IPS-NIHi7 (cell line): ENCODE measurements around the gene PRDM15.

Source experiments
- DNase-seq: peaks from one replicate; pipeline ENCODE4 v3.0.0; 2012; ENCODE audit warnings: mixed read lengths; ENCODE audit errors: extremely low spot score

Gene PRDM15

GRCh38 chr21:41908829-41909228, 29.7 kb upstream of the PRDM15 start:
- no peak for DNase-seq

GRCh38 chr21:41907496-41908258, 28.5 kb upstream of the PRDM15 start:
- DNase-seq, result no peak

- DNase-seq, result no peak
Observed at GRCh38 chr21:41906770-41907169, 27.6 kb upstream of the PRDM15 start.

GRCh38 chr21:41903559-41904351, 24.6 kb upstream of the PRDM15 start:
- DNase-seq, result no peak

DNA sequence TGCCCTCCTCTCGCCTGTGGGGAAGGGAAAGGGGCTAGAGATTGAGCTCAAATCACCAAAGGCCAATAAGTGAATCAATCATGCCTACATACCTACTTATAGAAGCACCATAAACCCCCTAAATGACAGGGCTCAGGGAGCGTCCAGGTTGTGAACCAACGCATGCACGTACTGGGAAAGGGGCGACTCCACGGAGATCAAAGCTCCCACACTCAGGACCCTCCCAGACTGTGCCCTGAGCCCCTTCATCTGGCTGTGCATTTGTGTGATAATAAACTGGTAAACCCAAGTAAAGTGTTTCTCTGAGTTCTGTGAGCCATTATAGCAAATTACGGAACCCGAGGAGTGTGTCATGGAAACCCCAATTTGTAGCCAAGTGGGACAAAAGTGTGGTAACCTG, 23.8 kb upstream of the PRDM15 start:
- DNase-seq, result no peak

DNA sequence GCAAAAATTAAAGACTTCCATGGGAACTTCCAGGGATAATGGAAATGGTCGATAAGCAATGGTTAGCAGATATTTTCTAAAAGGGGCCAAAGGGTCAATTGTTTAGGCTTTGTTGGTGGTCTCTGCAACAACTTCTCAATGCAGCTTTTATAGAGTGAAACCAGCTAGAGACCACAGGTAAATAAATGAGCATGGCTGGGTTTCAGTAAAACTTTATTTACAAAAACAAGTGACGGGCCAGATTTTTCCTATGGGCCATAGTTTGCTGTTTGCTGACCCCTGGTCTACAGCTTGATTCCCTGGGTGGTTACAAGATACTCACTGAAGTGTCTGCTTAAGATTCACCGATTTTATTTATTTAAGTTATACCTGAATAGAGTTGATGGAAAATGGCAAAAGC, 22.6 kb upstream of the PRDM15 start:
- no peak for DNase-seq

GRCh38 chr21:41901099-41901498, 22.0 kb upstream of the PRDM15 start:
- no peak for DNase-seq

DNA sequence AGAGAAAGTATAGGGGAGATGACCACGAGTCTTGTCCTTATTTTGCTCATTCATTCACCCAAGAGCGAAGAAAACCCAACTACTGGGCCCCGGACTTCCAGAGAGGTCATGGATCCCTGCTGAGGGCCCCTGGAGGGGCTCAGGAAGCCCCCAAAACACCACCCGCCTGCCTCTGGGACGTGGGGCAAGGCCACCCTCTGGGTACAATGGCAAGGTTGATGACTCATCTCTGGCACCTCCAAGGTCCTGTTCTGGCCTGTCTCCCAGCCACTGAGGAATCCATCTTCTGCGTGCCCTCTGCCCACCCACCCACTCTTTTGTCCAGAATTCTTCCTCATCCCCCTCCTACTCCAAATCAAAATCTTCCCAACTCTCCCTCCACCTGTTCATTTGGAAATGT, 21.3 kb upstream of the PRDM15 start:
- DNase-seq, result no peak

DNA sequence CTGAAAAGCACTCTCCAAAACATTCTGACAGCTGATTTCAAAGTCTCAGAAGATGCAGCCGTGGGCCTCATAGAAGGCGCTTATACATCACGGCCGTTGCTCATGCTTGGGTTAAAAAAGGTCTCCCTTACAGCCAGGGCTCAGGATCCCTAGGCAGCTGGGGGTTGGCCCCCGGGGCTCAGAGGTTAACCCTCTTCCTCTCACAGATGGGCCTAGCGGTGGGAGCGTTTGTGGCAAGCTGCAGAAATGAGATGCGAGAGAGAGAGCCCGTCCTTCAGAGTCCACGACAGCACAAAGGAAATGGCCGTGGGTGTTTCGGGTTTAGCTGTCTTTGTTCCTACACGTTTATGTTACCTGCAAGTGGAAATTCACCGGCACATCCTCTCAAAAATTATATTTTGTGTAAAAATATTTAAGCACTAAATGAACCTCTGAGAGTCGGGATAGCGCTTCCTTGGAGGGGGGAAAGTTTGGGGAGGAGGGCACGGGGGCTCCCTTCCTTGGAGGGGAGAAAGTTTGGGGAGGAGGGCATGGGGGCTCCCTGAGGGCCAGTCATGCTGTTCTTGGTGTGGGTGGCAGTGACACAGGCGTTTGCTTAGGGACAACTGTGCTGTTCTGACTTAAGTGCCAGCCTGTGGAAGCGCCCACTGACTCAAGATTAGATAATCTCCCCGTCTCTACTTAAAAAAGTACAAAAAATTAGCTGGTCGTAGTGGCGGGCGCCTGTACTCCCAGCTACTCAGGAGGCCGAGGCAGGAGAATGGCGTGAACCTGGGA, 20.5 kb upstream of the PRDM15 start:
- DNase-seq, result no peak

DNA sequence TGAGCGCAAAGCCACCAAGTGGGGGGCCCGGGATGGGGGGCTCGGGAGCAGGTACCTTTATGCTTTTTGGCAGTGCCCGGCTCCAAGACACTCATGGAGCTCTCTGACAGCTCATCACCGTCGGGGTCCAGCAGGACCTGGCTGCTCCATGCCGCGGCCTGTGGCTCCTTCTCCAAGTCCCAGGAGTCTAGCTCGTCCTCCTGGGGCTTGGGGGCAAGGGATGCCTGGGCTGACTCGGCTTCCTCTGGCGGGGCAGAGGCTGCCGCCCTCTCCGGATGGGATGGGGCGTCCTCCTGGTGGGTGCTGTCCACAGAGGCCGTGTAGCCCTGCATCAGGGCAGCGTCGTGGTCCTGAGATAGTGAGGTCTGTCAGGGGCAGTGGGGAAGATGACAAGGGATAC, 19.9 kb upstream of the PRDM15 start:
- DNase-seq, result no peak

- DNase-seq, result no peak
Observed at GRCh38 chr21:41897700-41898099, 18.6 kb upstream of the PRDM15 start.

- no peak for DNase-seq
Observed at GRCh38 chr21:41897047-41897669, 18.0 kb upstream of the PRDM15 start.

DNA sequence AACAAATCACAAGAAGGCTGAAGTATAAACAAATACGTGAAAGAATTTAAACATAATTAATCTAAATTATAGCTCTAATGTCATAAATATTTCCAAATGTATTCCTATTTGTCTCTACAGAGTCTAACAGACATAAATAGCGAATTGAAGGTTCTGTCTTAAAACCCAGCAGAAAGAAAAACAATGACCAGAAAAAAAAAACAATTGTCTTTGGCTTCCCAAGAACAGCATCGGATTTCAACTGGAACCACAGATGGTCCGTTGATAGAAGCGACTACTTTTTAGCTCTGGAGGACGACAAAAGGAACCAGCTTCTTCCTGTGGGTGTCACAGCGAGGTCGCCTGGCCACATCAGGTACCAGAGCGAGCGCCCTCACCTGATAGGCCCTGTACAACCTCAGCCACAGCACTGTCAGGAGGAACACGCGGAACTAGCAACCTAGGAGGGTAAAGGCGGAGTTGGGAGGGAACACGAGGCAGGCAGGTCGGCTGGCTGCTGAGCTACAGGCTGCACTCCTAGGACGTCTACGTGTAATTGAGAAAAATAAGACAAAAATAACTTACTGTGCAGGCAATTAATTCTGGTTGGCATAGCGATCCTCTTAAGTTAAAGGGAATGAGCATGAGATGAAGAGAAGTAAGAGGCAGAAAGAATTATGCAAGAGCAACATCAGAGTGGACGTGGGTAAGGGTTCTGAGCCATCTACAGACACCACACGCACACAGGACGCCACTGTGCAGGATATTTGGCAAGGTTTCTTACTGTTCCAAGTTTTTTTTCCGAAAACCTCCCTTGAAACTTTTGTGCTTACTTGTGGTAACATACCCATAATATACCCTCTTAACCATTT, 16.7 kb upstream of the PRDM15 start:
- peak; percentile 59 for DNase-seq

GRCh38 chr21:41894922-41895557, 15.9 kb upstream of the PRDM15 start:
- DNase-seq, result no peak

- no peak for DNase-seq
Observed at GRCh38 chr21:41894511-41894910, 15.4 kb upstream of the PRDM15 start.

DNA sequence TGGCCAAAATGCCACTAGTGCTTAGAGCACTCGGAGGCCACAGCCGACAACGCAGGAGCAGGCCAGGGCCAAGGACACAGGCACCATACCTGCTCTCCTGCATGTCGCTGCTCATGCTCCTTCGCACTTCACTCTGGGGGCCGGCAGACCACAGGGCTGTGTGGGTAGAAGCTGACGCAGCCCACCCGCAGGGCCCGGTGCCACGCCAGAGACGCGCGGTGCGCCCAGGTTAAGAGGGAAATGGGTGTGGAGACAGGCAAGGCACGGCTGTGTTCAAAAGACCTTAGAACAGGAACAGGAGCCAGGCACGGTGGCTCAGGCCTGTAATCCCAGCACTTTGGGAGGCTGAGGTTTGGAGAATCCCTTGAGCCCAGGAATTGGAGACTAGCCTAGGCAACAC, 13.6 kb upstream of the PRDM15 start:
- no peak for DNase-seq

DNA sequence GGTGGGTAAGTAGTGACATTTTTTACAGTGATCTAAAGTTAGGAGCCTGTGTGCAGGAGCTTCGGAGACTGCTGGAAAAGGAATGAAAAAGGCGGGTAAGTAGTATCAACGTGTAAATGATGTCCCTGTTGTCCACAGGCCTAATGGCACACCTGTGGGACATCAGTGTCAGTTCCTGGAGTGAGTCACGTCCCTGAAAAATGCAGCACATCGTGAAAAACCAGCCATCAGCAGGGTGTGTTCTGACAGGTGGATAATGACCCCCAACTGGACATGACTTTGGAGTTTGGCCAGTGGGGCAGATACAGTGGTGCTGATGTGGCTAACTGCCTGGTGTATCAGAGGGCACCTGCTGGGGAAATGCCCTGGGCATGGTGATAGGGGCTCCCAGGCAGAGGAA, 12.0 kb upstream of the PRDM15 start:
- no peak for DNase-seq

GRCh38 chr21:41890355-41890754, 11.2 kb upstream of the PRDM15 start:
- no peak for DNase-seq

GRCh38 chr21:41888749-41889376, 9.7 kb upstream of the PRDM15 start:
- DNase-seq, result no peak

DNA sequence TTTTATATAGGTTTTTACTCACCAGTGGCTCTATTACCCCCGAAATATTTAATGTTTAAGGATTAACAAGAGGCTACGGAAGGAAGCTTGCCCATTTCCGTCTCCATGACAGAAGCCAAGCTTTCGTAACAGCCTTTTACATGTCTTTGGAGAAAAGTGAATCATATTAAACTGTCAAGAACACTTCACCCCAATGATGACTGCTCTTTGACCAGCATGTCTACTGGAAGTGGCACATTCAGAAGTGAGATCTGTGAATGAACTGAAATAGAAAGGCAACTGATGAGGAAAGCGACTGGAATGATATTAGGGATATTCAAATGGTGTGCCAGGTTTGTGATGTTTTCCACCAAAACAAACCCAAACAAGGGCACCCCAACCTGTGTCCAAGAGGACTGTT, 8.5 kb upstream of the PRDM15 start:
- DNase-seq, result no peak
